Tibial nerve (tissue), 4 donors: Measurements from ENCODE around the gene DMTF1.

Source experiments
- EP300 ChIP-seq, 2 donors: sonication (generic); formaldehyde crosslinking; IDR thresholded peaks; one replicate each; pipeline ENCODE4 v1.6.1; 2017; ENCODE audit warnings: antibody characterized with exemption in 2 of 2, mild to moderate bottlenecking in 1 of 2
- POLR2A ChIP-seq, 2 donors: fragments of 450-650 bp; IDR thresholded peaks; one replicate each; pipeline ENCODE4 v1.6.1; 2017; ENCODE audit warnings: antibody characterized with exemption in 2 of 2, mild to moderate bottlenecking in 2 of 2, moderate library complexity in 2 of 2
- TF ChIP-seq, protein P1 (sequence below), 5 experiments: fragments of 200-600 bp in 3 of 5; fragments of 450-650 bp in 2 of 5; sonication (generic) in 3 of 5; IDR thresholded peaks; one replicate each; pipeline ENCODE4 v1.5.1; 2016 to 2019; ENCODE audit warnings: antibody characterized with exemption in 5 of 5, mild to moderate bottlenecking in 3 of 5, moderate library complexity in 2 of 5

DNA sequence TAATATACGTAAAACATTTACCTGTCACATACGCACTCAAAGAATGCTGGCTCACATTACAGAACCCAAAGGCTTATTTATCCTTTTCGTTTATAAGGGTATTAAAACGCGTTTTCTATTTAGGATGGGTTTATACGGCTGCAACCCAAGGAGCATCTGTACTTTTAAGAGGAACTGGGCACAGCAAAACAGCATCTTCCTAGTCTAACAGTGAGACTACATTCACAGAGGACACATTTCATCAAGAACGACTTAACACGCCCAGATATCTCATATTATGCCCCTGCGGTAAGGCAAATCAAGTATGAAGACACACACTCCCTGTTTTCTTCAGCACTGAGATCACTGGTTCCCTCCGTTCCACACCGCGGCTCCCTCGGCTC lies 533 bp upstream of the DMTF1 start:
- TF ChIP-seq, protein P1, sequence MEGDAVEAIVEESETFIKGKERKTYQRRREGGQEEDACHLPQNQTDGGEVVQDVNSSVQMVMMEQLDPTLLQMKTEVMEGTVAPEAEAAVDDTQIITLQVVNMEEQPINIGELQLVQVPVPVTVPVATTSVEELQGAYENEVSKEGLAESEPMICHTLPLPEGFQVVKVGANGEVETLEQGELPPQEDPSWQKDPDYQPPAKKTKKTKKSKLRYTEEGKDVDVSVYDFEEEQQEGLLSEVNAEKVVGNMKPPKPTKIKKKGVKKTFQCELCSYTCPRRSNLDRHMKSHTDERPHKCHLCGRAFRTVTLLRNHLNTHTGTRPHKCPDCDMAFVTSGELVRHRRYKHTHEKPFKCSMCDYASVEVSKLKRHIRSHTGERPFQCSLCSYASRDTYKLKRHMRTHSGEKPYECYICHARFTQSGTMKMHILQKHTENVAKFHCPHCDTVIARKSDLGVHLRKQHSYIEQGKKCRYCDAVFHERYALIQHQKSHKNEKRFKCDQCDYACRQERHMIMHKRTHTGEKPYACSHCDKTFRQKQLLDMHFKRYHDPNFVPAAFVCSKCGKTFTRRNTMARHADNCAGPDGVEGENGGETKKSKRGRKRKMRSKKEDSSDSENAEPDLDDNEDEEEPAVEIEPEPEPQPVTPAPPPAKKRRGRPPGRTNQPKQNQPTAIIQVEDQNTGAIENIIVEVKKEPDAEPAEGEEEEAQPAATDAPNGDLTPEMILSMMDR (IDR thresholded peaks at IDR 0.05), result no peak
- TF ChIP-seq POLR2A (IDR thresholded peaks at IDR 0.05) (no peak), EP300 (IDR thresholded peaks at IDR 0.05) (no peak)
